HepG2 (cell line): ENCODE data around the gene ATF6. TPM values are rescaled to one million over a fixed set of nuclear protein-coding genes. Genes with fewer than 3 reads are reported as not detected.
A peak's percentile ranks its signal among the peaks of the same experiment; 100 is the strongest.

Source experiments
- AFF4 ChIP-seq: sonication (generic); formaldehyde crosslinking; IDR thresholded peaks from 2 replicates; pipeline ENCODE4 v1.4.0; 2020; ENCODE audit warnings: missing genetic modification reagents
- ATF2 ChIP-seq: sonication (generic); formaldehyde crosslinking; IDR thresholded peaks from 2 replicates; pipeline ENCODE4 v1.4.0; 2020; ENCODE audit warnings: missing genetic modification reagents
- E2F1 ChIP-seq: sonication (generic); formaldehyde crosslinking; IDR thresholded peaks from 2 replicates; pipeline ENCODE4 v1.5.0; 2020; ENCODE audit warnings: missing genetic modification reagents
- GATA4 ChIP-seq: sonication (generic); IDR thresholded peaks from 2 replicates; pipeline ENCODE4 v1.6.1; 2016; ENCODE audit warnings: antibody characterized with exemption, low read depth, borderline replicate concordance
- HIC2 ChIP-seq: sonication (generic); formaldehyde crosslinking; IDR thresholded peaks from 2 replicates; pipeline ENCODE4 v1.9.0; 2022; ENCODE audit warnings: low read depth, missing genetic modification reagents
- ONECUT2 ChIP-seq: sonication (generic); formaldehyde crosslinking; IDR thresholded peaks from 2 replicates; pipeline ENCODE4 v1.4.0; 2020; ENCODE audit warnings: missing genetic modification reagents
- SMYD3 ChIP-seq: sonication (generic); formaldehyde crosslinking; IDR thresholded peaks from 2 replicates; pipeline ENCODE4 v1.8.1; 2023; ENCODE audit warnings: mild to moderate bottlenecking, missing genetic modification reagents
- USF2 ChIP-seq, 2 experiments: sonication (generic) in 1 of 2; formaldehyde crosslinking in 1 of 2; IDR thresholded peaks; 2 replicates each; pipeline versions ENCODE4 v1.5.1 to v1.6.1; 2011 to 2020; ENCODE audit warnings: borderline replicate concordance in 1 of 2, low read depth in 1 of 2, low read length in 1 of 2, mild to moderate bottlenecking in 1 of 2, missing genetic modification reagents in 1 of 2, moderate library complexity in 1 of 2
- ZNF446 ChIP-seq: sonication (generic); formaldehyde crosslinking; IDR thresholded peaks from 2 replicates; pipeline ENCODE4 v1.5.0; 2020; ENCODE audit warnings: mild to moderate bottlenecking, missing genetic modification reagents
- ZNF552 ChIP-seq: sonication (generic); formaldehyde crosslinking; IDR thresholded peaks from 2 replicates; pipeline ENCODE4 v1.9.0; 2022; ENCODE audit warnings: missing genetic modification reagents, mild to moderate bottlenecking, borderline replicate concordance
- ZNF562 ChIP-seq: sonication (generic); formaldehyde crosslinking; IDR thresholded peaks from 2 replicates; pipeline ENCODE4 v1.8.0; 2022; ENCODE audit warnings: missing genetic modification reagents, borderline replicate concordance
- ZNF768 ChIP-seq: sonication (generic); formaldehyde crosslinking; IDR thresholded peaks from 2 replicates; pipeline ENCODE4 v1.4.0; 2020; ENCODE audit warnings: missing genetic modification reagents
- ZSCAN20 ChIP-seq: sonication (generic); formaldehyde crosslinking; IDR thresholded peaks from 2 replicates; pipeline ENCODE4 v1.4.0; 2020; ENCODE audit warnings: missing genetic modification reagents, mild to moderate bottlenecking, borderline replicate concordance
- polyA plus RNA-seq, 8 experiments: library from polyadenylated mRNA; depleted of rRNA in 3 of 8; stranded (reverse) in 7 of 8; unstranded in 1 of 8; fragments of >200 nt; fragmentation: Illumina TruSeq in 4 of 8; extraction: Trizol in 4 of 8; gene quantifications; 2 replicates each; pipeline versions ENCODE4 v1.2.1 to v1.2.3, GENCODE V29; 2011 to 2016; ENCODE audit warnings: low read depth in 4 of 8, missing spikeins in 1 of 8, mixed read lengths in 1 of 8; ENCODE audit not compliant: insufficient read depth in 1 of 8
- total RNA-seq, 5 experiments: library from RNA; depleted of rRNA; stranded (reverse); fragments of >200 nt; fragmentation: Illumina TruSeq; extraction: Trizol; gene quantifications; 2 replicates each; pipeline ENCODE4 v1.2.3, GENCODE V29; 2016; ENCODE audit warnings: low read depth in 1 of 5

The ATF6 gene
- total and polyA plus RNA-seq, 2 of the 13 experiments (the other 11 are each of a cell fraction or from before 2014, with no cell fraction given): 13.2 to 14.5 TPM

GRCh38 chr1:161766102-161766981 is at the start of gene ATF6 (continued):
- TF ChIP-seq ATF2 (peak; percentile 66), ZNF552 (CRISPR knock-in tag) (peak; percentile 65; the same call in 1 of the 2 replicates), ZNF768 (CRISPR knock-in tag) (no peak), SMYD3 (no peak), ZNF562 (no peak), USF2 (IDR thresholded peaks at IDR 0.05; ENCODE audit: low read depth, low read length) (no peak), USF2 (CRISPR knock-in tag; IDR thresholded peaks at IDR 0.05; ENCODE audit: borderline replicate concordance) (no peak), E2F1 (no peak), GATA4 (no peak), ZNF446 (no peak), HIC2 (no peak), ONECUT2 (no peak), AFF4 (CRISPR knock-in tag) (no peak), ZSCAN20 (CRISPR knock-in tag) (no peak)
